Karpas-422 (cell line): ENCODE measurements around the gene SCYGR8. TPM values are rescaled to one million over a fixed set of nuclear protein-coding genes. Genes with fewer than 3 reads are reported as not detected.

ENCODE experiments used
- DNase-seq: peaks from one replicate; pipeline ENCODE4 v3.0.0-alpha.2; 2015
- H2AFZ ChIP-seq: fragments of 200-600 bp; sonication (generic); 2 replicates; pipeline ENCODE4 v1.6.1; 2014; ENCODE audit warnings: antibody characterized with exemption, low read length, mixed read lengths
- H3K27ac ChIP-seq: fragments of 200-600 bp; sonication (generic); 2 replicates; pipeline ENCODE4 v1.5.1; 2014; ENCODE audit warnings: mild to moderate bottlenecking, low read length, moderate library complexity
- H3K27me3 ChIP-seq: fragments of 200-600 bp; sonication (generic); 2 replicates; pipeline ENCODE4 v1.6.1; 2014; ENCODE audit warnings: low read length, mixed read lengths
- H3K36me3 ChIP-seq: fragments of 200-600 bp; sonication (generic); 2 replicates; pipeline ENCODE4 v1.6.1; 2014; ENCODE audit warnings: low read length, mixed read lengths; ENCODE audit not compliant: insufficient read depth
- H3K4me1 ChIP-seq: fragments of 200-600 bp; sonication (generic); 2 replicates; pipeline ENCODE4 v1.6.1; 2014; ENCODE audit warnings: mild to moderate bottlenecking, low read length, mixed read lengths
- H3K4me2 ChIP-seq: fragments of 200-600 bp; sonication (generic); 2 replicates; pipeline ENCODE4 v1.6.1; 2014; ENCODE audit warnings: low read length, low read depth, mild to moderate bottlenecking; ENCODE audit not compliant: poor library complexity, severe bottlenecking
- H3K4me3 ChIP-seq: fragments of 200-600 bp; sonication (generic); 2 replicates; pipeline ENCODE4 v1.5.1; 2014; ENCODE audit warnings: mild to moderate bottlenecking, antibody characterized with exemption, low read length, mixed read lengths
- H3K79me2 ChIP-seq: fragments of 200-600 bp; sonication (generic); 2 replicates; pipeline ENCODE4 v1.6.1; 2014; ENCODE audit warnings: mild to moderate bottlenecking, low read length, mixed read lengths
- H3K9ac ChIP-seq: fragments of 200-600 bp; sonication (generic); 2 replicates; pipeline ENCODE4 v1.6.0; 2014; ENCODE audit warnings: low read length
- H3K9me2 ChIP-seq: fragments of 200-600 bp; sonication (generic), shearing (Covaris generic); replicated peaks from 2 replicates; pipeline ENCODE4 v1.6.0; 2014; ENCODE audit warnings: mild to moderate bottlenecking, low read length, moderate library complexity; ENCODE audit not compliant: insufficient read depth
- H3K9me3 ChIP-seq: fragments of 300-700, 200-600 bp; sonication (generic); 2 replicates; pipeline ENCODE4 v1.6.1; 2014; ENCODE audit warnings: low read length, mixed read lengths
- H4K20me1 ChIP-seq: fragments of 200-600 bp; sonication (generic); 2 replicates; pipeline ENCODE4 v1.6.1; 2014; ENCODE audit warnings: mild to moderate bottlenecking, antibody characterized with exemption, low read length, low read depth; ENCODE audit not compliant: insufficient read depth
- small RNA-seq: library from RNA; depleted of rRNA; stranded (forward); fragments of <200 nt; gene quantifications from one replicate; pipeline ENCODE3, GENCODE V24; 2014
- total RNA-seq: library from RNA; depleted of rRNA; stranded (reverse); fragments of >200 nt; shearing (Covaris generic); gene quantifications from 2 replicates; pipeline ENCODE4 v1.2.3, GENCODE V29; 2014; ENCODE audit warnings: low replicate concordance; rRNA removed

SCYGR8 gene
- total RNA-seq, 1 experiment from 2014 or later, result not detected

- Histone ChIP-seq H3K79me2 (no peaks in the 10 kb centered on the region), H3K9me2 (no peaks in the 10 kb centered on the region), H3K4me1 (0 out of 2 replicates have a peak, but pooled peaks cover 5% of the 10 kb centered on the region), H3K27me3 (no peaks in the 10 kb centered on the region), H3K4me3 (no peak overlapping the region), H3K27ac (no peak overlapping the region), H3K4me2 (no peak overlapping the region), H3K9ac (no peak overlapping the region), H4K20me1 (no peaks in the 10 kb centered on the region), H3K9me3 (no peaks in the 10 kb centered on the region), H2AFZ (no peak overlapping the region), H3K36me3 (no peaks in the 10 kb centered on the region)
- DNase-seq, result no peak
Observed at GRCh38 chr2:227783404-227784138, 37.9 kb downstream of the SCYGR8 start.

- Histone ChIP-seq H3K27me3 (no peaks in the 10 kb centered on the region), H2AFZ (no peak overlapping the region), H4K20me1 (no peaks in the 10 kb centered on the region), H3K79me2 (no peaks in the 10 kb centered on the region), H3K36me3 (no peaks in the 10 kb centered on the region), H3K9ac (no peak overlapping the region), H3K9me2 (no peaks in the 10 kb centered on the region), H3K4me3 (no peak overlapping the region), H3K9me3 (no peaks in the 10 kb centered on the region), H3K4me2 (no peak overlapping the region), H3K27ac (no peak overlapping the region), H3K4me1 (0 out of 2 replicates have a peak, but pooled peaks cover 5% of the 10 kb centered on the region)
- peak; percentile 28 for DNase-seq
Observed at GRCh38 chr2:227785293-227785692, 39.6 kb downstream of the SCYGR8 start.

GRCh38 chr2:227788561-227789018 lies 42.9 kb downstream of the SCYGR8 start:
- H3K27ac ChIP-seq, result no peak overlapping the region
- H2AFZ ChIP-seq, result no peak overlapping the region
- H3K36me3 ChIP-seq, result no peaks in the 10 kb centered on the region
- H3K4me3 ChIP-seq, result no peak overlapping the region
- H3K27me3 ChIP-seq, result no peaks in the 10 kb centered on the region
- no peak for DNase-seq
- no peaks in the 10 kb centered on the region for H3K9me3 ChIP-seq
- no peaks in the 10 kb centered on the region for H4K20me1 ChIP-seq
- no peaks in the 10 kb centered on the region for H3K79me2 ChIP-seq
- H3K9me2 ChIP-seq, result no peaks in the 10 kb centered on the region
- H3K4me2 ChIP-seq, result no peak overlapping the region
- no peaks in the 10 kb centered on the region for H3K4me1 ChIP-seq
- no peak overlapping the region for H3K9ac ChIP-seq

- no peak overlapping the region for H3K4me2 ChIP-seq
- no peak overlapping the region for H3K4me3 ChIP-seq
- no peaks in the 10 kb centered on the region for H3K9me2 ChIP-seq
Observed at GRCh38 chr2:227789803-227790202, 44.1 kb downstream of the SCYGR8 start.

GRCh38 chr2:227793148-227793712 lies 47.5 kb downstream of the SCYGR8 start:
- H3K27me3 ChIP-seq, result no peaks in the 10 kb centered on the region
- no peak overlapping the region for H3K27ac ChIP-seq
- no peaks in the 10 kb centered on the region for H3K36me3 ChIP-seq
- no peaks in the 10 kb centered on the region for H3K9me2 ChIP-seq
- no peak overlapping the region for H3K4me3 ChIP-seq
- no peak overlapping the region for H3K9ac ChIP-seq
- no peak for DNase-seq
- no peaks in the 10 kb centered on the region for H4K20me1 ChIP-seq
- H3K79me2 ChIP-seq, result no peaks in the 10 kb centered on the region
- H2AFZ ChIP-seq, result no peak overlapping the region
- H3K9me3 ChIP-seq, result no peaks in the 10 kb centered on the region
- no peak overlapping the region for H3K4me2 ChIP-seq
- H3K4me1 ChIP-seq, result no peaks in the 10 kb centered on the region

More at GRCh38 chr2:227789803-227790202, 44.1 kb downstream of the SCYGR8 start:
- H3K9me3 ChIP-seq, result no peaks in the 10 kb centered on the region
- no peaks in the 10 kb centered on the region for H3K79me2 ChIP-seq
- no peak overlapping the region for H3K9ac ChIP-seq
- H2AFZ ChIP-seq, result no peak overlapping the region
- H3K27ac ChIP-seq, result no peak overlapping the region
- H4K20me1 ChIP-seq, result no peaks in the 10 kb centered on the region
- no peaks in the 10 kb centered on the region for H3K4me1 ChIP-seq
- H3K36me3 ChIP-seq, result no peaks in the 10 kb centered on the region
- H3K27me3 ChIP-seq, result no peaks in the 10 kb centered on the region
- no peak for DNase-seq

Small RNA genes lying within 50 kb of the gene (small RNA-seq; reads per million reads assigned to genes)
- not detected for gene RNA5SP121
- gene SNRPGP8, result not detected

Other genes starting within 250 kb of the SCYGR8 start
- not detected in 2 replicates for gene SCYGR2, start 147.0 kb upstream of the SCYGR8 start, total RNA-seq
- not detected in 2 replicates for gene SCYGR3, start 131.1 kb upstream of the SCYGR8 start, total RNA-seq
- not detected in 2 replicates for gene SCYGR4, start 128.4 kb upstream of the SCYGR8 start, total RNA-seq
- gene SCYGR5, start 79.1 kb upstream of the SCYGR8 start, total RNA-seq, result not detected in 2 replicates
- gene SLC19A3, start 27.9 kb upstream of the SCYGR8 start, total RNA-seq, result not detected in 2 replicates
- 6.1 TPM in 1 of 2 replicates, not detected in the other for gene SCYGR6, start 21.1 kb upstream of the SCYGR8 start, total RNA-seq
- gene SCYGR7, start 17.6 kb upstream of the SCYGR8 start, total RNA-seq, result not detected in 2 replicates
- gene CCL20, start 67.9 kb downstream of the SCYGR8 start, total RNA-seq, result not detected in 2 replicates
- not detected in 2 replicates for gene DAW1, start 125.7 kb downstream of the SCYGR8 start, total RNA-seq